ENCODE results near the gene DDX51.
"Not testable (repeated sequence)": the region's sequence is repeated elsewhere in the genome, so short reads cannot be mapped to it uniquely, and the experiment has no call there.

The DDX51 gene

DNA sequence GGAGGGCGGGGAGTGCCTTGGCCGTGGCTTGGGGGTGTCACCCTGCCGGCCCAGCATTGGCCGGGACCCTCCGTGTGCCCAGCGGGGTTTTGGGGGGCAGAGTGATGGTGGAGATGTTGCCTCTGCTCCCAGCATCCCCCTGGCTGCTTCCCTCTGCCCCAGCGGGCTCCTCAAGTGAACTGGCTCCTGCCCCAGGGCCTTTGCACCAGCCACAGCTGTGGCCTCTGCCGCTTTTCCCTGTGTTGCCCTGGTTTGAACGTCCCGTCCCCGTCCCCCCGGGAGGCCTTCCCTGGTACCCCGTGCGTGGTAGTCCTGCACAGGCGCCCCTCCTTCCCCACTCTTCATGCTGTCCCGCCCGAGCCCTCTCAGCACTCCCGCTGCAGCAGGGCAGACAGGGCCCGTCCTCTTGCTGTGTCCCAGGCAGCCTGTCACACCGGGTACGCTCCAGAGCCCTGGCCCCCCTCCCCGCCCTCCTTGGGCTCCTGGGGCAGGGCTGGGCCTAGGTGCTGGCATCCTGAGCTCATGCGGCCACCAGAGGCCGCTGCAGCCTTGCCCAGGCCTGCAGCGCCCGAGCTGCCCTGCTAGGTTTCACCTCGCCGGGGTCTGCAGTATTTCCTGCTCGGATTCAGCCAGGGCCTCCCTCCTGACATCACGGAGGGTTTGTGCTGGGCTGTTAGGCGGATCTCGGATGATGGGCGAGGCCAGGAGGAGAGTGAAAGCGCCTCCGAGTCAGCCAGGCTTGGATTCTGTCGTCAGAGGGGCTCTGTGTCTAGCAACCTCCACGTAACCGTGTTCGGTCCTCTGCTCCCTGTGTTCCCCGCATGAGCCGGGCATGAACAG is 9.6 kb upstream of the DDX51 start:
- DNase-seq = peak; percentile 57 to 69

DNA sequence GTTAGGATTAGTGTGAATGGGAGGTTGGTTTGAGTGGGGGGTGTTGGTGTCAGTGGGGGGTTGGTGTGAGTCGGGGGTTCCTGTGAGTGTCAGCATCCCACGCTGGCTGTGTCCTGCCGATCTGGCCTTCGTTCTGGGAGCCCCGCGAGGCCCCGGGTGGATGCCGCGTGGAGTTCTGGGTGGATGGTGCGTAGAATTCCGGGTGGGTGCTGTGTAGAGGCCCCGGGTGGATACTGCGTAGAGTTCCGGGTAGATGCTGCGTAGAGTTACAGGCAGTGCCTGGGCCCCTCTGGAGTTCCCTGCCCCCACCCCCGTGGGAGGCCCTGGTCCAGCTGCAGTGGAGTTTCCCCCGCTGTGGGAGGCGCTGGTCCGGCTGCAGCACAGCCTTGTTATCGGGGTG is 8.8 kb upstream of the DDX51 start:
- DNase-seq = no peak

DNA sequence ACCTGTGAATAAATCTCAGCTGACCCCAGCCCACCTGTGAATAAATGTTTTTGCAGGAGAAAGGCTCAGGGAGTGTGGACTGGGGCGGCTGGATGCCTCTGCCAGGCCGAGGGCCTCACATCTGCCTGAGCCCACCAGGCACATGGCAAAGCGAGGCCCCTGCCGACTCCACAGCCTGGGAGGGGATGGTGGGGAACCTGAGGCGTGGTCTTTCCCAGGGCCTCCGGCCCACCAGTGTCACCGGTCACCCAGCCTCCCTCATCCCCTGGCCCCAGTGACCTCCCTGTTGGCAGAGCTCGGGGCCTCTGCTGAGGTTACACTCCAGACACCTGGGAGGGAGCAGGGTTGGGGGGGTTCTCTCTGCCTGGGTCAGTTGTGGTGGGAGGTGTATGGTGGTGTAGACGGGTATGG is 8.3 kb upstream of the DDX51 start:
- no peak for DNase-seq

DNA sequence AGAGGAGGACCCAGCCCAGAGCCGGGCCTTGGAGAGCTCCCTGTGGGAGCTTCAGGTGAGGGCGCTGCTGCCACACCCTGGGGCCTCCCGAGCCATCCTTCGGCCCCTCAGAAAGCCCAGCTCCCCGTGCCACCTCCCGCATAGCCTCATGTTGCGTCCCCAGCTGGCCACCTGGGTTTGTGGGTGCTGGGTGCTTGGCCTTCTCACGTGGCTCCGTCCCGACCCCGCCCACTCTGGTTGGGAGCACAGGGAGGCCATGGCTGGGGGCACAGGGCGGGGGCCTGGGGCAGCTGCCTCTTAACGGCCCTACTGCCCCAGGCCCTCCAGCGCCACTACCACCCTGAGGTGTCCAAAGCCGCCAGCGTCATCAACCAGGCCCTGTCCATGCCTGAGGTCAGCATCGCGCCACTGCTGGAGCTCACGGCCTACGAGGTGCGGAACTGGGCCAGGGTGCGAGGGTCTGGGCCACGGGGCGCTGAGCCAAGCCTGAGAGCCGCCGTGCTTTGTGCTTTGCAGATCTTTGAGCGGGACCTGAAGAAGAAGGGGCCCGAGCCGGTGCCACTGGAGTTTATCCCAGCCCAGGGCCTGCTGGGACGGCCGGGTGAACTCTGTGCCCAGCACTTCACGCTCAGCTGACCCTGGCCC is 7.8 kb upstream of the DDX51 start:
- no peak for DNase-seq

DNA sequence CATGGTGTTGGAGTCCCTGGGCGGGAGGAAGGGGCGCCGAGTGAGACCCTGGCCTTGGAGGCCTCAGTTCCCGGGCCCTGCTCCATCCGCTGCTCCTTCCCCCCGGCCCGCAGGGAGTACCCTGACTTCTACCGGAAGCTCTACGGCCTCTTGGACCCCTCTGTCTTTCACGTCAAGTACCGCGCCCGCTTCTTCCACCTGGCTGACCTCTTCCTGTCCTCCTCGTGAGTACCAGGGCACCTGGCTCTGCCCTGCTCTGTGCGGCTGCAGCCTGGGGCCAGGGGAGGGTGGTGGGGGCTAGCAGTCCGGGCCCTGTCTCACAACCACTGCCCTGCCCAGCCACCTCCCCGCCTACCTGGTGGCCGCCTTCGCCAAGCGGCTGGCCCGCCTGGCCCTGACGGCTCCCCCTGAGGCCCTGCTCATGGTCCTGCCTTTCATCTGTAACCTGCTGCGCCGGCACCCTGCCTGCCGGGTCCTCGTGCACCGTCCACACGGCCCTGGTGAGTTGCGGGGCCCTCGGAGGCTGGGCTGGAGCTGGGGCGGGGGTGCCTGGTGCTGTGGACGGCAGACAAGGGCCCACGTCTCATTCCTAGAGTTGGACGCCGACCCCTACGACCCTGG is 7.1 kb upstream of the DDX51 start:
- no peak for DNase-seq

DNA sequence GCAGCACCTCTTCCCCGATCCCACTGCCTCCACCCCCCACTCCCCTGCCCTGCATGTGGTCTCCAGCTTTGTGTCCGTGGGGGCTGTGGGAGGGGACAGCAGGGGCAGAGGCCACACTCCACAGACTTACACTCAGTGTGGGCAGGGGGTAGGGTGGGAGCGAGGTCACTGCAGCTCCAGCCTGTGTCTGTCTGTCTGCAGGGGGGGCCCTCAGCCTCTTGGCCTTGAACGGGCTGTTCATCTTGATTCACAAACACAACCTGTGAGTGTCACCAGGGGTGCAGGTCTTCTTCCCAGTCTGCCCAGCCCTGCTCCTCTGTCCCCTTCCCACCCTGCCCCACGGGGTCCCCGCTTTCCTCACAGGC is 6.6 kb upstream of the DDX51 start:
- DNase-seq = no peak

DNA sequence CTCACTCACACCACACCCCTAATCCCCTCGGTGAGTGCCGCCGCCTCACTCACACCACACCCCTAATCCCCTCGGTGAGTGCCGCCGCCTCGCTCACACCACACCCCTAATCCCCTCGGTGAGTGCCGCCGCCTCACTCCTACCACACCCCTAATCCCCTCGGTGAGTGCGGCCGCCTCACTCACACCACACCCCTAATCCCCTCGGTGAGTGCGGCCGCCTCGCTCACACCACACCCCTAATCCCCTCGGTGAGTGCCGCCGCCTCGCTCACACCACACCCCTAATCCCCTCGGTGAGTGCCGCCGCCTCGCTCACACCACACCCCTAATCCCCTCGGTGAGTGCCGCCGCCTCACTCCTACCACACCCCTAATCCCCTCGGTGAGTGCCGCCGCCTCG is 5.4 kb upstream of the DDX51 start:
- DNase-seq = not testable (repeated sequence)

DNA sequence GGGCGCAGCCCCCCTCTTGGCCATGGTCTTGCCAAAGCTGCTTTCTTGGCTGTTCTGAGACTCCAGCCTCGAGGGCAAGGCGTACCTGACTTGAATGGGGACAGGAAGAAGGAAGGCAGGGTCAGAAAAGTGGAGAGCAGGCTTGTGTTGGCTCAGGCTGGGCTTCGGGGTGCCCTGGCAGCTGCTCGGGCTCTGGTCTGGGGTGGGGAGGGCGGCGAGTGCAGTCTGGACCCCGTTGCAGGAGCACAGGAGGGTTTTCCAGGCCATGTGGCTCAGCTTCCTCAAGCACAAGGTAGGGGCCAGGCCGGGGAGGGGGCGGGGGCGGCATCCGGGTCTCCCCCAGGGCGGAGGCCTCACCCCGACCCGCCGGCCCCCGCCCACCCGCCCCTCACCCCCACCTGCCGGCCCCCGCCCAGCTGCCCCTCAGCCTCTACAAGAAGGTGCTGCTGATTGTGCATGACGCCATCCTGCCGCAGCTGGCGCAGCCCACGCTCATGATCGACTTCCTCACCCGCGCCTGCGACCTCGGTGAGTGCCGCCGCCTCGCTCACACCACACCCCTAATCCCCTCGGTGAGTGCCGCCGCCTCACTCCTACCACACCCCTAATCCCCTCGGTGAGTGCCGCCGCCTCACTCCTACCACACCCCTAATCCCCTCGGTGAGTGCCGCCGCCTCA is 4.4 kb upstream of the DDX51 start:
- no peak for DNase-seq

DNA sequence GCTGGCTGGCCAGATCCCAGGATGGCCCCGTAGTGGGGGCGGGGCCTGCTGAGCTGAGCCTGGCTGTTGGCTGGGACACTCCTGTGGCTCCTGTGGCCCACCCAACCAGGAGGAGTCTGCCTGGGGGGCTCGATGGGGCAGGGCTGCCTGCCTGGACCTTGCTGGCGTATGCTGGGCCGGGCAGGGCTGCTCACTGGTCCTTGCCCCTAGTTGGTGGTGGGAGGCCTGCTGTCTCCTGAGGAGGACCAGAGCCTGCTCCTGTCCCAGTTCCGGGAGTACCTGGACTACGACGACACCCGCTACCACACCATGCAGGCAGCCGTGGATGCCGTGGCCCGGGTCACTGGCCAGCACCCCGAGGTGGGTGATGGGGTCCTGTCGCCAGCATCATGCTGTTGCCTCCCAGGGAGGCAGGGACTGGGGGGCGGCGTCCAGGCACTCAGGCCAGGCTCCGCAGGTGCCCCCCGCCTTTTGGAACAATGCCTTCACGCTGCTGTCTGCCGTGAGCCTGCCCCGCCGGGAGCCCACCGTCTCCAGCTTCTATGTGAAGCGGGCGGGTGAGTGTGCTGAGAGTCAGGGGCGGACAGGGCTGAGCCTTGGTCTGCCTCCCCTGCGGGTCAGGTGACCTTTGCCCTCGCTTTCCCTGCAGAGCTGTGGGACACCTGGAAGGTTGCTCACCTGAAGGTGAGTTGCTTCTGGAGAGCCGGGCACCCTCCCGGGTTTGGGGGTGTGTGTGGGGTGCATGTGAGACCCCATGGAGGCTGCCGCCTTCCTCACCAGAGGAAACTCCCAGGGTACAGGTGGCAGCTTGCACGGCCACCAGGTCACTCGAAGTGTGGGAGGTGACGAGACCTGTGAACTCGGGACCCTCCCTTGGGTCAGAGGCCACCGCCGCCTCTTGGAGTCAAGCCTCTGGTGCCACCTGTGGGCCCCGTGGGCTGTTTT is 3.6 kb upstream of the DDX51 start:
- DNase-seq = no peak

DNA sequence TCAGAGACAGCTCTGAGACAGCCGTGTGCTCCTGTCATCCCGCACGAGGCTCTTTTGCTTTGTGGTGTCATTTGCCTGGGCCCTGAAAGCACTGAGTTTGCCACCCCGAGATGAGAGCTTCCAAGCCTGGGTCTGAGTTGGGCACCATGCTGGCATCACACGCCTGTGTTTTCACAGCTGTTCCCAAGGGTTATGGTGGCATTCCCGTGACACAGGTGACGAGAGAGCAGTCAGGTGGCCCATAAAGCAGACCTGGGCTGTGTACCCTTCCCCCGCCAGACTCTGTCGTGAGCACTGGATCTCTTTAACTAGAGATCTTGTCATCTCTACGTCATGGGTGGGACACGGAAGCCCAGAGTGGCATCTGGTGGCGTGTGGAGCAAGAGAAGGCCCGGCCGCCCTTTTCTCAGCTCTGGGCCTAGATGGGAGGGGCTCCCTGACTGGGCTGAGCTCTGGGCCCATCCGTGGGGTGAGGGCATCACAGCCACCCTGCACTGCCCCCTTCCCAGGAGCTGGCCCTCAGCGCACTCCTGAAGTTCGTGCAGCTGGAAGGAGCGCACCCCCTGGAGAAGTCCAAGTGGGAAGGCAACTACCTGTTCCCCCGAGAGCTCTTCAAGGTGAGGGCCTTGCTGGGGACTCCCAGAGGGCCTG is 2.8 kb upstream of the DDX51 start:
- no peak for DNase-seq

DNA sequence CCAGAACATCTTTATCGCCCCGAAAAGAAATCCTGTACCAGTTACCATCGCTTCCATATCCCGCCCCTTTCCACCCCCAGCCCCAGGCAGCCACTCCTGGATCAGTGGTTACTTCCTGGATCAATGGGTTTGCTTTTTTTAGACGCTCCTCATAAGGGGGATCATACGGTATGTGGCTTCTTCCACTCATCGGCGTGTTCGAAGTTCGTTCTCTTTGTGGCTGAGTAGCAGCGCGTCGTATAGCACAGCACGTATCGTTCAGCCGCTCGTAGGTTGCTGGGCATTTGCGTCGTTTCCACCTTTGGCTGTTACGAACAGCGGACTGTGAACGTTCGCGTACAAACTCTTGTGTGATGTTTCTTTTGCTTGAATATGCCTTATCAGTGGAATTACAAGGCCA is 2.0 kb upstream of the DDX51 start:
- DNase-seq = no peak

DNA sequence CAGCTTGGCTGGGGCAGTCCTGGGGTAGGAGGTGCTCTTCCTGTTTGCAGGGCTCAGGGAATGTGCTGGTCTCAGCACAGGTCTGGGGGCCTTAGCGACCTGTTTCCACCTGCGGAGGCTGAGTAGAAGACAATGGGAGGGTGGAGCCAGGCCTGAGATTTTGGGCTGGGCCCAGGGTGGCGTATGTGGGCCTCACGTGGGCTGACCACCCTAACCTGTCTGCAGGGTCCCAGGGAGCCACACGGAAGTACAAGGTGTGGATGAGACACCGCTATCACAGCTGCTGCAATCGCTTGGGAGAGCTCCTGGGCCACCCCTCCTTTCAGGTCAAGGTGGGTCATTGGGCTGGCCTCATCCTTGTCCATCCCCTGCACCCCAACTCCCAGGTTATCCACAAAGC is 1.2 kb upstream of the DDX51 start:
- DNase-seq = no peak

DNA sequence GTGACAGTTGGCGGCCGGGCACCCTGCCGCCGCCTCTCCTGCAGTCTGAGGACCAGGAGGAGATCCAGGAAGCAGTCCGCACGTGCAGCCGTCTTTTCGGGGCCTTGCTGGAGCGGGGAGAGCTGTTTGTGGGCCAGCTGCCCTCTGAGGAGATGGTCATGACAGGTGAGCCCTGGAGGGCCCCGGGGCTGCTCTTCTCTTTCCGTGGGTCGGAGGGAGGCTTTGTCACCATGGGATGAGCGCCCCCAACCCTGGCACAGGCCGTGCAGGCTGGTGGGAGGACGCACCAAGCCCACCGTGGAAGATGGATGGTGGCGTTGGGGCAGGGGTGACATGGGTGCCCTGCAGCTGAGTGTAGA is 670 bp upstream of the DDX51 start:
- DNase-seq = no peak

DNA sequence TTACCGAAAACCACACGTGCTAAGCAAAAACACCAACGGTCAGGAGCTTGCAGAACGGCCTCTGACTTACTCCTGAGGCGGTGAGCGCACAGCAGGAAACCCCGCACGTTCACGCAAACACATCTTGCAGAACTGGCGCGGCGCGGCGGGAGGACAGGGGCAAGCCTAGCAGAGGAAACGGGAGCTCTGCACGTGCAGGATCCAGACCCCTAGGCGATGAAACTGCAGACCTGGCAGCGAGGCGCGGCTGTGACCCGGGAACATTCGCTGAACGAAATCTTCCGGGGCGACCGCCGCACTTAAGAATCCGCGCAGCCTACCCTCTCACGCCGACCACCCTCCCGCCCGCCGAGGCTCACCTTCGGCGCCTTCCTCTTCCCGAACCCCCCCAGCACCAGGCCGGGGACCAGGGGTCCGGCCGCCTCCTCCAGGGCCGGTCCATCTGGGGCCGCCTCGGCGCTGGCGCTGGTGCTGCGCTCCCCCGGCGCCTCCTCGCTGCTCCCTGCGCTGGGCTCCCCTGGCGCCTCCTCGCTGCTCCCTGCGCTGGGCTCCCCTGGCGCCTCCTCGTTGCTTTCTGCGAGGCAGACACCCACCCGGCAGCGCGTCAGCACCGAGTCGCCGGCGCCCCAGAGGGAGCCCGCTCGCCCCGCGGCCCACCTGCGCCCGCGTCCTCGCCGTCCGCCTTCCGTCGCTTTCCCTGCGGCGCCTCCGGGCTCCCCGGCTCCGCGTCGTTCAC is 615 bp downstream of the DDX51 start:
- DNase-seq = no peak

DNA sequence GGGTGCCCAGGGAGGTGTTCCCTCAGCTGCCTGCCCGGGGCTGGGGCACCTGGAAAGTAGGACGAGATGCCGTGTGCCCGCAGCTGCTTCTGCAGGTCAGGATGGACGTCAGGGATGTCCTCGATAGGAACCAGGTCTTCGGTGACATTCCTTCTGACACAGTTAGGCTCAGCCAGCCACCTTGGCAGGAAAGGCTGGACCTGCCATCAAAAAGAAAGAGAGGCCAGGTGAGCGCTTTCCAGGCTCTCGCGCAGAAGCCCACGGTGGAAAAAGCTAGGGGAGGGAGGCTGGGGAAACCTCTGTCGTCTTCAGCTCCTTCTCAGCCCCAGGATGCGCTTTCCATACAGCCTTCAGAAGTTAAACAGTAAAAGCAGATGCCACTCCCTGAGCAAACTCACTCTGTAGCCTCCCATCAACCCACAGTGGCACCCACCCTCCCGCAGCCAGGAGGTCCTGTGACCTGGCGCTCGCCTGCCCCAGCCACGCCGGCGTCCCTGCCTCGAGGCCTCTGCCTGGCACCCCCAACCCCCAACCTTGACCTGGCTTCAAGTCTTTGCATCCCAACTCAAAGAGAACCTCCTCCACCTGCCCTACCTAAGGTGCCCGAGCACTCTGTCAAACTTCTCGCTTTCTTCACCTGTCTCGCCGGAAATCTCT is 1.3 kb downstream of the DDX51 start:
- no peak for DNase-seq

DNA sequence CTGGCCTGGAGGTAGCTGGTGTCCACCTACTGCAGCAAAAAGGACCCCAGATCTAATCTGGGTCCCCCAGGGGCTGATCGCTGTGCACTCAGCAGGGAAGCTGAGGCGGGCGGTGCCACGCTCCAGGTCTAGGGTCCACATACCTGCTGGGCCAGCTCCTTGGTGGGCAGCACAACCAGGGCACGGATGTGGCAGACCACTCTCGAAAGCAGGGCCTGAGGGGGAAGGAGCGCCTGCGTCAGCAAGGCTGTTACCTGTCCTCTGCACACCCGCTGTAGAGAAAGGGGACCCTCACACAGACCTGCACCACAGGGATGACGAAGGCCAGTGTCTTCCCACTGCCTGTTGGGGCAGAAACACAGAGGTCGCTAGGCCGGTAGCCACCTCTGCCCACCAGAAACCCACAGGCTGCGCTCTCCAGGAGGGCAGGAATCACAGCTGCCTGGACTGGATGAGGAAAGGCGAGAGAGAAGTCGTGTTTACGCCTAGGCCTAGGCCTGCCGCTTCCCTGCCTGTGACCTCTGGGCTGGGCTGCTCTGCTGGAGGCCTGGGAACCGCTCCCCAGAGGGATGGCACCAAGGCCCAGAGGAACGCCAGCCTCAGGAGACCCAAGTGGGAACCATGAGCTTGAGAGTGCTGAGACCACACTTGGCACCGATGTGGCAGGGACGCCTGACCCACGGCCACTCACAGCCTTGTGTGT is 2.0 kb downstream of the DDX51 start:
- no peak for DNase-seq

DNA sequence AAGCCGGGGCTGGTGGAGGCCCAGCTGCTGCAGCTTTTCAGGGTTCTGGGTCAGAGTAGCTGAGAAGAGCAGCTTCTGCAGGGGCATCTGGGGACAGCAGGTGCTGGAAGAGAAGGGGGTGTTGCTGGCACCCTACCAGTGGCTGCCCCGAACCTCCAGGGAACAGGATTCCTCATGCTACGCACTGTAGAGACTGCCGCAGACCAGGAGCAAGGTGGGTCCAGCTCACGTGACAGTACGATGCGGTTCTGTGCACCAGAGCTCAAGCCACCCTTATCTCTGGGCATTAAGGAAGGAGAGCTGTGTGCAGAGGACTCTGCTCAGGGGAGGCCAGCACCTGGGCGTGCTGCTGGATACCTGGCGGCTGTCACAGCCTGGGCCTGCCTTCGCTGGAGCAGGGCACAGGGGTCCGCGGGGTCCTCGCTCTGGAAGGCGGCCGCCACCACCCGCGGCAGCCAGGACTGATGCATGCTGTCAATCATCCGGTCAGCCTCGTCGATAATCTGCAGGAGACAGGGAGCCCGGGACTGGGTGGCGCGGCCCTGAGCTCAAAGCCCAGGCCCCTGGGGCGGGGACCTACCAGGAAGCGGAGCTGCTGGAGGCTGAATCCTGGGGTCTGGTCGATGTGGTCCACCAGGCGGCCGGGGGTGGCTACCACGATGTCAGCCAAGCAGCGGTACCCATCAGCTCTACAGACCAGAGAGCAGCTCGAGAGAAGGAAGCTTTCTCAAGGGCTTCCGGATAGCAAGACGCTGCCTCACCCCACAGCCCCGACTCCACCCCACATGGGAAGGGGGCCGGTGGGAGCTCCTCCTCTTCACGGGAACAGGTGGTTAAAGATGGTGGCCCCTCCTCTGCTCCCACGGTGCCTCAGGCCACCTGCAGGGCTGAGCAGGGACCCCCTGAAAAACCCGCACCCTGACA is 2.9 kb downstream of the DDX51 start:
- DNase-seq = no peak

DNA sequence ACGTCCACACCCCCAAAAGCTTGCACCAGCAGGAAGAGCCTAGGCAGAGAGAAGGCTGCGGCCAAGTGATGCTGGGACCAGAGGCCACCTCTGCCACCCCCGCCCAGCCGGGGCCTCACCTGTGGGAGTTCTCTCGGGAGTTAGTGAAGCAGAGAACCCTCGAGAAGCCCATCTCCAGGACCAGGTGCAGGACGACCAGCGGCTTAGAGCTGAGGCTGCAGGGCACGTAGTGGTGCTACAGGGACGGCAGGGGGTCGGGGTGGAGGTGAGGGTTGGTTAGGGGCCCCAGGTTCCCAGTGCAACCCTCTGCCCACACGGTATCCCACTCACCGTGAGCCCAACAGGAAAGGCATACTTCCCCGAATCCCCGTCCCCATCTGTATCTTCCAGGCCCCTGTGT is 3.6 kb downstream of the DDX51 start:
- no peak for DNase-seq

DNA sequence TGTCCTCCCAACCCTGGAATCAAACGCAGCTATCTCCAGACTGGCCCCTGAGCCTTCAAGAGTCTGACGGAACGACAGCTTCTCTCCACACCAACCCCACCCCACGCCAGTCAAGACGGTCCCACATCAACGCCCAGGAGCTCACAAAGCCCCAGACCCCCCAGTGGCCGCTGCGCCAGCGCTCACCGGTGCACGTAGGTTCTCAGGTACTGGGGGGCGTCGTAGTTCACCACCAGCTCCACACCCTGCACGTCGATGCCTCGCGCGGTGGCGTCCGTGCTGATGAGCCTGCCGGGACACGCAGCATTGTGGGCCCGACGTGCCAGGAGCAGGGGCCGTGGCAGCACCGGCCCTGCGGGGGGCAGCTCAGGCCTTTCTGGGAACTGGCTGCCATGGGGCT is 4.2 kb downstream of the DDX51 start:
- no peak for DNase-seq
